H1 (cell line): ENCODE results near the gene MELK. TPM values are rescaled to one million over a fixed set of nuclear protein-coding genes. Genes with fewer than 3 reads are reported as not detected.
A peak's percentile ranks its signal among the peaks of the same experiment; 100 is the strongest.

Experiments used
- CTCF ChIA-PET: fragments of 300-600 bp; sonication (Branson Sonifier 250); formaldehyde crosslinking; loops from one replicate; lab custom pipeline; 2021; ENCODE audit not compliant: partially characterized antibody; lab: Charles Lee
- POLR2A ChIA-PET: fragments of 300-600 bp; sonication (Branson Sonifier 250); formaldehyde crosslinking; loops from one replicate; lab custom pipeline; 2021; ENCODE audit warnings: inconsistent platforms; ENCODE audit not compliant: partially characterized antibody; lab: Charles Lee
- DNase-seq, 2 experiments: peaks; one replicate each; pipeline versions ENCODE4 v3.0.0 to v3.0.0-alpha.2; 2010 to 2022; ENCODE audit warnings: low spot score in 2 of 2, low read depth in 1 of 2, mixed read lengths in 1 of 2
- FAIRE-seq: peaks from 2 replicates; lab custom pipeline; 2011; peaks lifted over from hg19 to GRCh38; lab: Jason Lieb, UNC
- H2AFZ ChIP-seq: 2 replicates; pipeline ENCODE4 v1.8.1; 2012; ENCODE audit warnings: low read length, inconsistent platforms
- H2AK5ac ChIP-seq: 2 replicates; pipeline ENCODE4 v1.6.1; 2013; ENCODE audit warnings: low read depth, low read length
- H2BK120ac ChIP-seq: replicated peaks from 2 replicates; pipeline ENCODE3; 2013; ENCODE audit warnings: low read depth, low read length, inconsistent platforms
- H2BK12ac ChIP-seq: 2 replicates; pipeline ENCODE4 v1.6.1; 2013; ENCODE audit warnings: low read depth, low read length
- H2BK15ac ChIP-seq: 2 replicates; pipeline ENCODE4 v1.6.1; 2013; ENCODE audit warnings: low read length
- H2BK20ac ChIP-seq: 2 replicates; pipeline ENCODE4 v1.6.1; 2013; ENCODE audit warnings: low read length
- H2BK5ac ChIP-seq: 2 replicates; pipeline ENCODE4 v1.6.1; 2013; ENCODE audit warnings: low read depth, low read length
- H3K14ac ChIP-seq: 2 replicates; pipeline ENCODE4 v1.6.1; 2013; ENCODE audit warnings: inconsistent platforms; ENCODE audit not compliant: insufficient read length
- H3K18ac ChIP-seq: 2 replicates; pipeline ENCODE4 v1.6.1; 2013; ENCODE audit warnings: low read length; ENCODE audit errors: extremely low read depth
- H3K23ac ChIP-seq: 2 replicates; pipeline ENCODE4 v1.6.1; 2013; ENCODE audit warnings: inconsistent platforms; ENCODE audit not compliant: insufficient read length
- H3K23me2 ChIP-seq: 2 replicates; pipeline ENCODE4 v1.6.1; 2013; ENCODE audit warnings: low read depth, low read length
- H3K27ac ChIP-seq: 2 replicates; pipeline ENCODE4 v1.6.1; 2011; ENCODE audit warnings: low read depth, low read length, inconsistent platforms
- H3K27me3 ChIP-seq, 4 experiments: replicated peaks in 1 of 4; 1 replicate in 1 of 4; 2 replicates in 3 of 4; pipeline versions ENCODE4 v1.6.1 to v1.8.1; 2011 to 2013; ENCODE audit warnings: low read length in 3 of 4, mild to moderate bottlenecking in 3 of 4, inconsistent platforms in 2 of 4, mixed read lengths in 2 of 4, moderate library complexity in 1 of 4; ENCODE audit not compliant: control insufficient read depth in 3 of 4, insufficient read depth in 3 of 4; ENCODE audit errors: extremely low read depth in 1 of 4
- H3K36me3 ChIP-seq, 4 experiments: 2 replicates each; pipeline versions ENCODE4 v1.6.1 to v1.8.1; 2011 to 2013; ENCODE audit warnings: mild to moderate bottlenecking in 4 of 4, low read length in 3 of 4, moderate library complexity in 2 of 4, control low read depth in 1 of 4, inconsistent platforms in 1 of 4; ENCODE audit not compliant: insufficient read depth in 4 of 4, control insufficient read depth in 2 of 4
- H3K4ac ChIP-seq: replicated peaks from 2 replicates; pipeline ENCODE3; 2013; ENCODE audit warnings: low read length, low read depth, mixed read lengths, inconsistent platforms; ENCODE audit not compliant: insufficient read length
- H3K4me1 ChIP-seq, 4 experiments: replicated peaks in 1 of 4; 1 replicate in 1 of 4; 2 replicates in 3 of 4; pipeline versions ENCODE4 v1.6.1 to v1.8.1; 2011 to 2013; ENCODE audit warnings: low read length in 3 of 4, inconsistent platforms in 2 of 4, mixed read lengths in 1 of 4; ENCODE audit not compliant: insufficient read depth in 4 of 4, control insufficient read depth in 3 of 4
- H3K4me2 ChIP-seq, 2 experiments: 2 replicates each; pipeline versions ENCODE4 v1.6.1 to v1.8.1; 2011 to 2013; ENCODE audit warnings: low read depth in 2 of 2, low read length in 2 of 2, control low read depth in 1 of 2, inconsistent platforms in 1 of 2, mild to moderate bottlenecking in 1 of 2; ENCODE audit not compliant: insufficient read depth in 1 of 2
- H3K4me3 ChIP-seq, 4 experiments: fragments of 200-600, 300-600 bp in 1 of 4; sonication (generic), shearing (Covaris generic), sonication (Bioruptor Twin) in 1 of 4; 2 replicates each; pipeline versions ENCODE4 v1.5.1 to v1.8.1; 2011 to 2016; ENCODE audit warnings: low read length in 4 of 4, low read depth in 3 of 4, control low read depth in 2 of 4, inconsistent platforms in 2 of 4, mild to moderate bottlenecking in 2 of 4, mixed read lengths in 1 of 4, moderate library complexity in 1 of 4; ENCODE audit not compliant: insufficient read depth in 2 of 4; ENCODE audit errors: extremely low read depth in 1 of 4
- H3K56ac ChIP-seq: replicated peaks from 2 replicates; pipeline ENCODE3; 2013; ENCODE audit warnings: low read depth, mild to moderate bottlenecking, mixed read lengths, low read length, inconsistent platforms; ENCODE audit not compliant: insufficient read length
- H3K79me1 ChIP-seq: 2 replicates; pipeline ENCODE4 v1.6.1; 2013; ENCODE audit warnings: low read depth, low read length, control low read depth
- H3K79me2 ChIP-seq, 2 experiments: 2 replicates each; pipeline versions ENCODE4 v1.6.1 to v1.8.1; 2012 to 2013; ENCODE audit warnings: low read length in 2 of 2, mild to moderate bottlenecking in 2 of 2, inconsistent platforms in 1 of 2; ENCODE audit not compliant: insufficient read depth in 2 of 2, control insufficient read depth in 1 of 2
- H3K9ac ChIP-seq, 4 experiments: replicated peaks in 1 of 4; 1 replicate in 1 of 4; 2 replicates in 3 of 4; pipeline versions ENCODE4 v1.6.1 to v1.8.1; 2011 to 2013; ENCODE audit warnings: low read depth in 3 of 4, low read length in 3 of 4, control low read depth in 2 of 4, mild to moderate bottlenecking in 2 of 4, moderate library complexity in 2 of 4, inconsistent platforms in 1 of 4; ENCODE audit errors: extremely low read depth in 1 of 4
- H3K9me3 ChIP-seq, 2 experiments: 2 replicates each; pipeline versions ENCODE4 v1.6.1 to v1.8.1; 2012 to 2013; ENCODE audit warnings: mild to moderate bottlenecking in 2 of 2, moderate library complexity in 2 of 2, control low read depth in 1 of 2, inconsistent platforms in 1 of 2, low read depth in 1 of 2, low read length in 1 of 2, mixed read lengths in 1 of 2; ENCODE audit not compliant: insufficient read depth in 2 of 2
- H4K20me1 ChIP-seq, 2 experiments: replicated peaks in 1 of 2; 2 replicates each; pipeline versions ENCODE3 to v1.8.1; 2011 to 2013; ENCODE audit warnings: inconsistent platforms in 2 of 2, low read length in 2 of 2, mild to moderate bottlenecking in 1 of 2; ENCODE audit not compliant: insufficient read depth in 2 of 2, control insufficient read depth in 1 of 2
- H4K5ac ChIP-seq: 2 replicates; pipeline ENCODE4 v1.6.1; 2013; ENCODE audit warnings: low read length, low read depth, mixed read lengths, inconsistent platforms; ENCODE audit not compliant: insufficient read length
- H4K8ac ChIP-seq: 2 replicates; pipeline ENCODE4 v1.8.0; 2013; ENCODE audit warnings: mild to moderate bottlenecking, moderate library complexity, low read length, inconsistent platforms; ENCODE audit not compliant: insufficient read depth; ENCODE audit errors: extremely low read depth
- H4K91ac ChIP-seq: replicated peaks from 2 replicates; pipeline ENCODE3; 2013; ENCODE audit warnings: low read length, mixed read lengths, inconsistent platforms; ENCODE audit not compliant: insufficient read length
- BACH1 ChIP-seq: IDR thresholded peaks from 2 replicates; pipeline ENCODE4 v1.6.1; 2012; ENCODE audit warnings: low read length, improper control_type of control experiment
- CTBP2 ChIP-seq: IDR thresholded peaks from 2 replicates; pipeline ENCODE4 v1.7.0; 2011; ENCODE audit warnings: borderline replicate concordance, mild to moderate bottlenecking, moderate library complexity, mixed read lengths, low read length; ENCODE audit not compliant: insufficient read depth, insufficient read length
- NANOG ChIP-seq: IDR thresholded peaks from 2 replicates; pipeline ENCODE4 v1.6.1; 2011; ENCODE audit warnings: low read length, low read depth, mild to moderate bottlenecking, inconsistent platforms; ENCODE audit not compliant: insufficient read depth, poor library complexity, severe bottlenecking
- RAD21 ChIP-seq, 2 experiments: IDR thresholded peaks in 1 of 2; conservative IDR thresholded peaks in 1 of 2; 2 replicates each; pipeline ENCODE4 v1.6.1; 2011; ENCODE audit warnings: low read depth in 2 of 2, low read length in 2 of 2, improper control_type of control experiment in 1 of 2, inconsistent platforms in 1 of 2, mild to moderate bottlenecking in 1 of 2, moderate library complexity in 1 of 2
- SAP30 ChIP-seq: fragments of 300-600 bp; sonication (generic); IDR thresholded peaks from 2 replicates; pipeline ENCODE4 v1.7.1; 2012; ENCODE audit warnings: low read length, moderate library complexity, mild to moderate bottlenecking, inconsistent platforms; ENCODE audit not compliant: insufficient read depth, insufficient replicate concordance
- TEAD4 ChIP-seq: IDR thresholded peaks from 2 replicates; pipeline ENCODE4 v1.6.1; 2012; ENCODE audit warnings: low read depth, low read length, inconsistent platforms, mixed read lengths
- WGBS, 2 experiments: shearing (Covaris generic) in 1 of 2; methylation state at CpG; one replicate each; pipeline versions ENCODE4 v1.1.6 to v1.1.7; 2013 to 2015; ENCODE audit warnings: low lambda C conversion rate in 2 of 2, mixed read lengths in 2 of 2, inconsistent platforms in 1 of 2, low coverage in 1 of 2, missing lambda C conversion rate in 1 of 2; ENCODE audit not compliant: insufficient replicate concordance in 2 of 2, insufficient coverage in 1 of 2, insufficient read length in 1 of 2; ENCODE audit errors: extremely low coverage in 1 of 2, missing lambda C conversion rate in 1 of 2; 5-methylcytosine and 5-hydroxymethylcytosine counted together
- polyA plus RNA-seq, 7 experiments: library from polyadenylated mRNA; depleted of rRNA in 3 of 7; stranded (reverse) in 5 of 7; unstranded in 2 of 7; fragments of >200 nt in 5 of 7; fragments of 200-250 nt in 2 of 7; gene quantifications; 1 replicate in 5 of 7; 2 replicates in 1 of 7; 4 replicates in 1 of 7; pipeline versions ENCODE4 v1.2.1 to v1.2.3, GENCODE V29; 2011 to 2013; ENCODE audit warnings: missing spikeins in 2 of 7, mixed read lengths in 2 of 7
- total RNA-seq: library from RNA; stranded (reverse); fragmentation: NEBNext Ultra II Directional; extraction: Animal tissue kit (Norgen Biotek cat#: 25700); gene quantifications from 2 replicates; pipeline ENCODE4 v1.2.1, GENCODE V29; 2021

MELK gene
- total and polyA plus RNA-seq, 2 of the 8 experiments (the other 6 are each of a cell fraction or from before 2014, with no cell fraction given), result 26.2 to 53.1 TPM

DNA sequence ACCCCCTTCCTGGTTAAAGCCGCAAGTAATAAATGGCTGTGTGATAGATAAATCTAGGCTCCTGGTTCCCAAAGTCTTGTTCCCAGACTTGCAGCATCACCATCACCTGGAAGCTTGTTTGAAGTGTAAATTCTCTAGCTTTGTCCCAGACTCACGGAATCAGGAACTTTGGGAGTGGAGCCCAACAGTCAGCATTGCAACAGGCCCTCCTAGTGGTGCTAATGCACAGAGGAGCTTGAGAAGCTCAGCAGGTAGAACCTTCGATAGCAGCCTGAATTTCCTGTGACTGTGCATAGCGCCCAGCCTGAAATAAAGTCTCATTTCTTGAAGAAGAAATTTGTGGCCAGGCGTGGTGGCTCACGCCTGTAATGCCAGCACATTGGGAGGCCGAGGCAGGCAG lies 30.3 kb upstream of the MELK start:
- no peak overlapping the region for H3K4me2 ChIP-seq
- no peaks in the 10 kb centered on the region for H3K36me3 ChIP-seq
- no peak for DNase-seq
- POLR2A ChIA-PET, result no interaction called here
- no peaks in the 10 kb centered on the region for H3K79me2 ChIP-seq
- no peaks in the 10 kb centered on the region for H3K23me2 ChIP-seq
- H3K14ac ChIP-seq, result no peak overlapping the region
- no peak overlapping the region for H2BK20ac ChIP-seq
- no peaks in the 10 kb centered on the region for H3K27me3 ChIP-seq
- no peak overlapping the region for H2BK5ac ChIP-seq
- H3K27ac ChIP-seq, result no peak overlapping the region
- H3K9me3 ChIP-seq, result no peaks in the 10 kb centered on the region
- H3K79me1 ChIP-seq, result no peaks in the 10 kb centered on the region
- H3K9ac ChIP-seq, result no peak overlapping the region
- no peak for FAIRE-seq
- H4K5ac ChIP-seq, result no peak overlapping the region
- H3K56ac ChIP-seq, result no peak overlapping the region
- H2BK15ac ChIP-seq, result no peak overlapping the region
- H4K20me1 ChIP-seq, result no peaks in the 10 kb centered on the region
- CTCF ChIA-PET, result interaction anchor here (1.0 to 2.3 kb wide), 8 partner anchors 14 to 135 kb away, joined by 3 to 10 read pairs (median 4); no protein-coding TSS in a partner anchor
- H3K4me1 ChIP-seq, result no peaks in the 10 kb centered on the region
- WGBS, 2 experiments, result 83% methylated on average over 7 of the region's 7 CpGs; no CpG with 5 or more reads in 1 of the 2 experiments
- no peak overlapping the region for H2BK120ac ChIP-seq
- no peak overlapping the region for H2BK12ac ChIP-seq
- H3K23ac ChIP-seq, result no peak overlapping the region
- H4K91ac ChIP-seq, result no peak overlapping the region
- no peak overlapping the region for H3K4me3 ChIP-seq
- H4K8ac ChIP-seq, result no peak overlapping the region
- no peak overlapping the region for H3K4ac ChIP-seq
- no peak overlapping the region for H2AFZ ChIP-seq
- no peak overlapping the region for H2AK5ac ChIP-seq
- H3K18ac ChIP-seq, result no peak overlapping the region
- TF ChIP-seq NANOG (no peak), RAD21 (IDR thresholded peaks at IDR 0.05 in 1 of 2, conservative IDR thresholded peaks at IDR 0.05 in 1 of 2; ENCODE audit: low read depth in 2 of 2, low read length in 2 of 2) (peak; percentile 42 to 63), CTBP2 (no peak), TEAD4 (no peak), SAP30 (no peak), BACH1 (0 out of 2 replicates have a peak, but pooled peaks have one; percentile 31)
